ENCODE measurements around the gene LYRM4.

The LYRM4 gene

GRCh38 chr6:5290500-5290899 is 29.8 kb upstream of the LYRM4 start:
- Histone ChIP-seq H3K4ac (ENCODE audit: low read depth, low read length) (no peak overlapping the region), H3K27ac (ENCODE audit: low read depth, low read length) (no peak overlapping the region), H3K27me3 (ENCODE audit: insufficient read depth, low read length) (no peaks in the 10 kb centered on the region), H3K4me1 (ENCODE audit: control insufficient read depth in 1 of 2, insufficient read depth in 2 of 2, low read length in 2 of 2) (peaks cover 2% of the 10 kb centered on the region in 2 experiments), H3K9me3 (ENCODE audit: insufficient read depth, low read depth, low read length) (no peaks in the 10 kb centered on the region), H2BK5ac (ENCODE audit: low read depth, low read length, poor library complexity) (no peak overlapping the region), H4K8ac (ENCODE audit: low read depth, low read length) (no peak overlapping the region), H2AFZ (ENCODE audit: insufficient read depth, low read length, poor library complexity) (no peak overlapping the region), H4K12ac (ENCODE audit: low read depth, low read length) (no peak overlapping the region), H3K36me3 (ENCODE audit: control insufficient read depth in 1 of 2, insufficient read depth in 2 of 2, low read length in 2 of 2) (no peaks in the 10 kb centered on the region), H2AK5ac (ENCODE audit: low read length) (no peak overlapping the region), H3K18ac (ENCODE audit: low read length) (no peak overlapping the region), H3K79me1 (ENCODE audit: low read length) (no peaks in the 10 kb centered on the region), H3K23ac (ENCODE audit: low read length) (no peak overlapping the region), H3K4me2 (ENCODE audit: low read length) (no peak overlapping the region), H2BK12ac (ENCODE audit: low read length) (no peak overlapping the region), H3K4me3 (ENCODE audit: low read depth, low read length) (no peak overlapping the region), H3K9ac (ENCODE audit: low read length) (no peak overlapping the region), H3K14ac (ENCODE audit: low read length) (no peak overlapping the region), H2BK120ac (ENCODE audit: insufficient read depth, low read length, poor library complexity) (no peak overlapping the region), H4K91ac (ENCODE audit: low read depth, low read length) (no peak overlapping the region), H3K79me2 (ENCODE audit: control insufficient read depth, insufficient read depth, low read length, poor library complexity) (no peaks in the 10 kb centered on the region)
- no peak for DNase-seq

- Histone ChIP-seq H3K27ac (ENCODE audit: low read depth, low read length) (no peak overlapping the region), H3K79me2 (ENCODE audit: control insufficient read depth, insufficient read depth, low read length, poor library complexity) (no peaks in the 10 kb centered on the region), H2BK5ac (ENCODE audit: low read depth, low read length, poor library complexity) (no peak overlapping the region), H4K8ac (ENCODE audit: low read depth, low read length) (no peak overlapping the region), H3K4me3 (ENCODE audit: low read depth, low read length) (no peak overlapping the region), H3K4ac (ENCODE audit: low read depth, low read length) (no peak overlapping the region), H3K79me1 (ENCODE audit: low read length) (no peaks in the 10 kb centered on the region), H2BK120ac (ENCODE audit: insufficient read depth, low read length, poor library complexity) (no peak overlapping the region), H2BK12ac (ENCODE audit: low read length) (no peak overlapping the region), H3K9me3 (ENCODE audit: insufficient read depth, low read depth, low read length) (no peaks in the 10 kb centered on the region), H2AFZ (ENCODE audit: insufficient read depth, low read length, poor library complexity) (no peak overlapping the region), H4K91ac (ENCODE audit: low read depth, low read length) (no peak overlapping the region), H2AK5ac (ENCODE audit: low read length) (no peak overlapping the region), H3K14ac (ENCODE audit: low read length) (no peak overlapping the region), H3K36me3 (ENCODE audit: control insufficient read depth in 1 of 2, insufficient read depth in 2 of 2, low read length in 2 of 2) (no peaks in the 10 kb centered on the region), H4K12ac (ENCODE audit: low read depth, low read length) (no peak overlapping the region), H3K9ac (ENCODE audit: low read length) (no peak overlapping the region), H3K4me2 (ENCODE audit: low read length) (no peak overlapping the region), H3K18ac (ENCODE audit: low read length) (no peak overlapping the region), H3K23ac (ENCODE audit: low read length) (no peak overlapping the region), H3K27me3 (ENCODE audit: insufficient read depth, low read length) (no peaks in the 10 kb centered on the region), H3K4me1 (ENCODE audit: control insufficient read depth in 1 of 2, insufficient read depth in 2 of 2, low read length in 2 of 2) (peaks cover 2 to 4% of the 10 kb centered on the region in 2 experiments)
- no CpG with 5 or more reads among the region's 1 CpG for WGBS (ENCODE audit: extremely low coverage, insufficient coverage, insufficient read length)
- no peak for DNase-seq
Observed at GRCh38 chr6:5290097-5290496, 29.3 kb upstream of the LYRM4 start.

- Histone ChIP-seq H3K36me3 (ENCODE audit: control insufficient read depth in 1 of 2, insufficient read depth in 2 of 2, low read length in 2 of 2) (no peaks in the 10 kb centered on the region), H4K91ac (ENCODE audit: low read depth, low read length) (no peak overlapping the region), H3K9ac (ENCODE audit: low read length) (no peak overlapping the region), H3K23ac (ENCODE audit: low read length) (no peak overlapping the region), H3K9me3 (ENCODE audit: insufficient read depth, low read depth, low read length) (no peaks in the 10 kb centered on the region), H3K14ac (ENCODE audit: low read length) (no peak overlapping the region), H2AFZ (ENCODE audit: insufficient read depth, low read length, poor library complexity) (no peak overlapping the region), H4K8ac (ENCODE audit: low read depth, low read length) (no peak overlapping the region), H3K4me3 (ENCODE audit: low read depth, low read length) (no peak overlapping the region), H2BK120ac (ENCODE audit: insufficient read depth, low read length, poor library complexity) (no peak overlapping the region), H2BK5ac (ENCODE audit: low read depth, low read length, poor library complexity) (no peak overlapping the region), H3K4me2 (ENCODE audit: low read length) (no peak overlapping the region), H2AK5ac (ENCODE audit: low read length) (no peak overlapping the region), H3K27me3 (ENCODE audit: insufficient read depth, low read length) (no peaks in the 10 kb centered on the region), H3K79me2 (ENCODE audit: control insufficient read depth, insufficient read depth, low read length, poor library complexity) (no peaks in the 10 kb centered on the region), H2BK12ac (ENCODE audit: low read length) (no peak overlapping the region), H3K4me1 (ENCODE audit: control insufficient read depth in 1 of 2, insufficient read depth in 2 of 2, low read length in 2 of 2) (peaks cover 2 to 4% of the 10 kb centered on the region in 2 experiments), H3K79me1 (ENCODE audit: low read length) (no peaks in the 10 kb centered on the region), H3K4ac (ENCODE audit: low read depth, low read length) (no peak overlapping the region), H4K12ac (ENCODE audit: low read depth, low read length) (no peak overlapping the region), H3K18ac (ENCODE audit: low read length) (no peak overlapping the region), H3K27ac (ENCODE audit: low read depth, low read length) (no peak overlapping the region)
- no peak for DNase-seq
- no CpG with 5 or more reads among the region's 2 CpGs for WGBS (ENCODE audit: extremely low coverage, insufficient coverage, insufficient read length)
Observed at GRCh38 chr6:5287966-5288297, 27.2 kb upstream of the LYRM4 start.

DNA sequence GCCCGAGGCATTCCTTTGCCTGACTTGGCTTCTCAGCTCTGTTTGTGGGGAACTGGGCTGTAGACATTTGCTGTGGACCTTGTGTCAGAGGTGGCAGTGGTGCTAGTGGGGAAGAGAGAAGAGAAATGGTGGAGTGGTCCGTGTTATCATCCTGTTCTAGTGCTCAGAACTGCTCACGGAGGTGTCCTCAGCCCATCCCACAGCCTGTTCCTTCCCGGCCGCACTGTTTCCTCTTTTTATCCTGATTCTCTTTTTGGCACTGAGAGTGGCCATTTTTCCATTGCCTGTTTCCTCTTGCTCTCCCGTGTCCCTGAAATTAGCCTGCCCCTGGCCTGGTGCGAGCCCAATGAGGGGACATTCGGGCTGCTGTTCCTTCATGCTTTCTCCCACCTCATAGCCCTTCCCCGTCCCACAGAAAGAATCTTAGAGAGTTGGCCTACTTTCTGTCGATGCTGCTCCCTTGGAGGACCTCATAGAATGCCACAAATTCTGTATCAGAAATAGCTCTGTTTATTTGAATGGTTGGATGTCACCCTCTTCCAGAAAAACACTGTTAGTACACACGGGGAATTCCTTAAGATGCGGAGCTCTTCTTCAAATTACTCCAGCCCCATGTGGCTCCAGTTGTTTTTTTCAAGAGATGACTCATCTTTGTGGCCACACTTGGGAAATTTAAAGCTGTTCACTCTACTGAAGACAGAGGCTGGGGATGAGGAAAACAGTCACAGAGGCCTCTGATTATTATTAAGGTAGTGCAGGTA is 26.6 kb upstream of the LYRM4 start:
- Histone ChIP-seq H3K4me2 (ENCODE audit: low read length) (no peak overlapping the region), H3K9ac (ENCODE audit: low read length) (no peak overlapping the region), H3K27ac (ENCODE audit: low read depth, low read length) (no peak overlapping the region), H3K14ac (ENCODE audit: low read length) (no peak overlapping the region), H3K36me3 (ENCODE audit: control insufficient read depth in 1 of 2, insufficient read depth in 2 of 2, low read length in 2 of 2) (no peaks in the 10 kb centered on the region), H3K79me1 (ENCODE audit: low read length) (no peaks in the 10 kb centered on the region), H3K4ac (ENCODE audit: low read depth, low read length) (no peak overlapping the region), H3K4me1 (ENCODE audit: control insufficient read depth in 1 of 2, insufficient read depth in 2 of 2, low read length in 2 of 2) (peaks cover 2 to 4% of the 10 kb centered on the region in 2 experiments), H2AK5ac (ENCODE audit: low read length) (no peak overlapping the region), H4K8ac (ENCODE audit: low read depth, low read length) (no peak overlapping the region), H3K23ac (ENCODE audit: low read length) (no peak overlapping the region), H4K91ac (ENCODE audit: low read depth, low read length) (no peak overlapping the region), H2AFZ (ENCODE audit: insufficient read depth, low read length, poor library complexity) (no peak overlapping the region), H2BK12ac (ENCODE audit: low read length) (no peak overlapping the region), H4K12ac (ENCODE audit: low read depth, low read length) (no peak overlapping the region), H2BK120ac (ENCODE audit: insufficient read depth, low read length, poor library complexity) (no peak overlapping the region), H3K9me3 (ENCODE audit: insufficient read depth, low read depth, low read length) (no peaks in the 10 kb centered on the region), H3K4me3 (ENCODE audit: low read depth, low read length) (no peak overlapping the region), H3K18ac (ENCODE audit: low read length) (no peak overlapping the region), H2BK5ac (ENCODE audit: low read depth, low read length, poor library complexity) (no peak overlapping the region), H3K27me3 (ENCODE audit: insufficient read depth, low read length) (no peaks in the 10 kb centered on the region), H3K79me2 (ENCODE audit: control insufficient read depth, insufficient read depth, low read length, poor library complexity) (no peaks in the 10 kb centered on the region)
- WGBS (ENCODE audit: extremely low coverage, insufficient coverage, insufficient read length): no CpG with 5 or more reads among the region's 12 CpGs
- DNase-seq: peak; percentile 4 to 23

Data from trophoblast cell (in vitro differentiated cells and primary cell).